Heart left ventricle (tissue), 13 donors: ENCODE measurements around the gene BRDT.

Experiments
- POLR2A ChIP-seq, 2 donors: fragments of 450-650 bp; IDR thresholded peaks; one replicate each; pipeline ENCODE4 v1.6.1; 2017; ENCODE audit warnings: antibody characterized with exemption in 2 of 2, mild to moderate bottlenecking in 2 of 2, moderate library complexity in 2 of 2
- TF ChIP-seq, protein P1 (sequence below), 12 donors: fragments of 200-600 bp; sonication (generic) in 4 of 12; IDR thresholded peaks; one replicate each; pipeline versions ENCODE4 v1.5.0 to v1.8.0; 2018 to 2022; ENCODE audit warnings: antibody characterized with exemption in 12 of 12, mild to moderate bottlenecking in 5 of 12
- donor health status: ischemic (EF 13 %, LVEDD 7.1; RV severe dilation, severe dysfunction).
- donor health status: DM: no; HTN: yes; CAD: no.
- donor health status: DM: no; HTN: no; CAD: no.
- donor health status: ischemic (EF 25% LVEDD 6.9; RV normal size, moderate dysfunction).
- donor health status: ischemic (EF 25% LVEDD 5.7; RV mildly dilated, moderate dysfunction).
- donor health status: ischemic (EF 35%, LVEDD 5.7; RV mildly dilated, moderate dysfunction).
- donor health status: nonischemic (EF 11% LVEDD 7.7; RV severe dilation, severe dysfunction).
- donor health status: DM: yes; HTN: yes; CAD: no.
- donor health status: PGD.
- donor health status: ischemic (EF 29% LVEDD 5.4; RV normal size, mild dysfunction).
- donor health status: nonischemic (EF 23%, LVEDD 6.1; RV moderate dilation, normal function).

DNA sequence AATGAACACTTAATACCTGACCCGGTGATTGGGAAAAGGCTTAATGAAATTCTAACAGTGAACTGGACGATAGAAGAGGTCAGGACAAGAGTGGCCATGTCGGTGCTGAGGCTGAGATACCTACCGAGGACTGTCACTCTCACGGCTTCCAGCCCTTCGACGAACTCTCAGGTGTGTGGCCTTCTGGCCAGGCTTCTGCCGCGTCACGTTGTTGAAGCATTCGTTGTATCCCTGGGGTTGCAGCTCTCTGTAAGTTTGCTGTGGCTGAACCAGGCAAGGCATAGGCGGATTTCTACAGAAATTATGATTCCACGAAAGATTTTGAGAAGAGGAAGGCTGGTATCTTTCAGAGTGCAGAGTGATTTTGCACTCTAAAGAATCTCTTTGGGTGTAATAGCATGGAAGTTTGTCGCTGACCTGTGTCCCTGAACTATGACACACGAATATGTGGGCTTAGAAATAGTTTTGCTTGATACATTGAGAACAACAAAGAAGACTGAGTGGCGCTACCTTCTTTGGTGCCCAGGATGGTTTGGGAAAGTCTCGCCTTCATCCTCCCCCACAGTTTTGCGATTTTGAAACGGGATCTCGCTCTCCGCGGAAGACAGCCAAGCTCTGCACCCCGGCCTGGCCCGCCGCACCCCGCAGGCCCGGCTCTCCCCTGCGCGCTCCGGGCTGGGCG lies 80.2 kb downstream of the BRDT start:
- no peak for TF ChIP-seq POLR2A (IDR thresholded peaks at IDR 0.05)
- TF ChIP-seq, protein P1, sequence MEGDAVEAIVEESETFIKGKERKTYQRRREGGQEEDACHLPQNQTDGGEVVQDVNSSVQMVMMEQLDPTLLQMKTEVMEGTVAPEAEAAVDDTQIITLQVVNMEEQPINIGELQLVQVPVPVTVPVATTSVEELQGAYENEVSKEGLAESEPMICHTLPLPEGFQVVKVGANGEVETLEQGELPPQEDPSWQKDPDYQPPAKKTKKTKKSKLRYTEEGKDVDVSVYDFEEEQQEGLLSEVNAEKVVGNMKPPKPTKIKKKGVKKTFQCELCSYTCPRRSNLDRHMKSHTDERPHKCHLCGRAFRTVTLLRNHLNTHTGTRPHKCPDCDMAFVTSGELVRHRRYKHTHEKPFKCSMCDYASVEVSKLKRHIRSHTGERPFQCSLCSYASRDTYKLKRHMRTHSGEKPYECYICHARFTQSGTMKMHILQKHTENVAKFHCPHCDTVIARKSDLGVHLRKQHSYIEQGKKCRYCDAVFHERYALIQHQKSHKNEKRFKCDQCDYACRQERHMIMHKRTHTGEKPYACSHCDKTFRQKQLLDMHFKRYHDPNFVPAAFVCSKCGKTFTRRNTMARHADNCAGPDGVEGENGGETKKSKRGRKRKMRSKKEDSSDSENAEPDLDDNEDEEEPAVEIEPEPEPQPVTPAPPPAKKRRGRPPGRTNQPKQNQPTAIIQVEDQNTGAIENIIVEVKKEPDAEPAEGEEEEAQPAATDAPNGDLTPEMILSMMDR (IDR thresholded peaks at IDR 0.05), result no peak
